ENCODE data around the gene GARNL3. TPM values are rescaled to one million over a fixed set of nuclear protein-coding genes. Genes with fewer than 3 reads are reported as not detected.

GARNL3 gene
- total and polyA plus RNA-seq, 3 experiments from 2014 or later, result 0.25 to 3.5 (median 2.5) TPM

- peaks cover 5% of the 10 kb centered on the region for H3K4me1 ChIP-seq (ENCODE audit: insufficient read depth, low read length)
- Mint-ChIP-seq H3K27ac (no peak overlapping the region), H3K4me3 (no peak overlapping the region), H3K36me3 (no peaks in the 10 kb centered on the region), H3K27me3 (peaks cover 2 to 7% of the 10 kb centered on the region in 2 donors), H3K9me3 (no peaks in the 10 kb centered on the region), H3K4me1 (peaks cover 8 to 13% (median 12%) of the 10 kb centered on the region in 3 donors)
- POLR2A ChIA-PET, result no interaction called here
- CTCF ChIA-PET, result no interaction called here
- H3K4me3 ChIP-seq (ENCODE audit: low read length), result no peak overlapping the region
- H3K36me3 ChIP-seq (ENCODE audit: insufficient read depth, low read length), result no peaks in the 10 kb centered on the region
- no peaks in the 10 kb centered on the region for H3K9me3 ChIP-seq (ENCODE audit: low read length)
- H3K27ac ChIP-seq (ENCODE audit: low read depth, low read length), result no peak overlapping the region
- DNase-seq, result no peak
- no peaks in the 10 kb centered on the region for H3K27me3 ChIP-seq (ENCODE audit: insufficient read depth, low read length, poor library complexity, severe bottlenecking)
These were observed 23.2 kb upstream of the GARNL3 start for GRCh38 chr9:127241354-127241753.

- H3K36me3 Mint-ChIP-seq, result peaks cover 0 to 1% (median 0%) of the 10 kb centered on the region in 3 donors
- no peaks in the 10 kb centered on the region for H3K9me3 Mint-ChIP-seq
- H3K9me3 ChIP-seq (ENCODE audit: low read length), result no peaks in the 10 kb centered on the region
- H3K27me3 ChIP-seq (ENCODE audit: insufficient read depth, low read length, poor library complexity, severe bottlenecking), result no peaks in the 10 kb centered on the region
- H3K4me3 Mint-ChIP-seq, result peak overlapping the region; percentile 81 to 95 (median 89)
- no peaks in the 10 kb centered on the region for H3K36me3 ChIP-seq (ENCODE audit: insufficient read depth, low read length)
- H3K4me1 Mint-ChIP-seq, result peaks cover 8 to 13% (median 12%) of the 10 kb centered on the region in 3 donors
- peaks cover 5% of the 10 kb centered on the region for H3K4me1 ChIP-seq (ENCODE audit: insufficient read depth, low read length)
- peak overlapping the region; percentile 61 for H3K4me3 ChIP-seq (ENCODE audit: low read length)
- H3K27ac ChIP-seq (ENCODE audit: low read depth, low read length), result no peak overlapping the region
- peak overlapping the region in 7 of 8 donors; percentile 29 to 94 (median 85) for H3K27ac Mint-ChIP-seq
- DNase-seq, result peak; percentile 88 to 95 (median 91)
- ChIA-PET CTCF (interaction anchor here (0.8 to 1.2 kb wide), 4 partner anchors 9 to 30 kb away, joined by 3 to 4 read pairs (median 4); no protein-coding TSS in a partner anchor), POLR2A (interaction anchor here (0.6 kb wide), 1 partner anchor 207 kb away, joined by 3 read pairs; the partner anchor contains the start of genes LRSAM1 and RPL12)
- H3K27me3 Mint-ChIP-seq, result peaks cover 0 to 3% of the 10 kb centered on the region in 2 donors
These were observed 19.7 kb upstream of the GARNL3 start for GRCh38 chr9:127244609-127245601.

GRCh38 chr9:127245637-127246164 is 18.9 kb upstream of the GARNL3 start:
- POLR2A ChIA-PET, result no interaction called here
- Mint-ChIP-seq H3K27me3 (peaks cover 0 to 3% of the 10 kb centered on the region in 2 donors), H3K4me1 (peaks cover 8 to 13% (median 12%) of the 10 kb centered on the region in 3 donors), H3K27ac (peak overlapping the region in 1 of 8 donors; percentile 85), H3K4me3 (peak overlapping the region; percentile 81 to 95 (median 89)), H3K9me3 (no peaks in the 10 kb centered on the region), H3K36me3 (peaks cover 0 to 1% (median 0%) of the 10 kb centered on the region in 3 donors)
- no peaks in the 10 kb centered on the region for H3K36me3 ChIP-seq (ENCODE audit: insufficient read depth, low read length)
- CTCF ChIA-PET, result interaction anchor here (0.9 kb wide), 1 partner anchor 31 kb away, joined by 4 read pairs; no protein-coding TSS in a partner anchor
- H3K27me3 ChIP-seq (ENCODE audit: insufficient read depth, low read length, poor library complexity, severe bottlenecking), result no peaks in the 10 kb centered on the region
- no peak for DNase-seq
- H3K4me3 ChIP-seq (ENCODE audit: low read length), result peak overlapping the region; percentile 61
- peaks cover 5% of the 10 kb centered on the region for H3K4me1 ChIP-seq (ENCODE audit: insufficient read depth, low read length)
- H3K9me3 ChIP-seq (ENCODE audit: low read length), result no peaks in the 10 kb centered on the region
- no peak overlapping the region for H3K27ac ChIP-seq (ENCODE audit: low read depth, low read length)

- no peaks in the 10 kb centered on the region for H3K9me3 ChIP-seq (ENCODE audit: low read length)
- Mint-ChIP-seq H3K36me3 (peaks cover 0 to 2% (median 0%) of the 10 kb centered on the region in 3 donors), H3K27me3 (peaks cover 6 to 7% of the 10 kb centered on the region in 2 donors), H3K4me1 (peaks cover 8 to 13% (median 12%) of the 10 kb centered on the region in 3 donors), H3K4me3 (no peak overlapping the region), H3K27ac (no peak overlapping the region), H3K9me3 (no peaks in the 10 kb centered on the region)
- no peak for DNase-seq
- H3K4me1 ChIP-seq (ENCODE audit: insufficient read depth, low read length), result peaks cover 5% of the 10 kb centered on the region
- H3K27ac ChIP-seq (ENCODE audit: low read depth, low read length), result no peak overlapping the region
- H3K27me3 ChIP-seq (ENCODE audit: insufficient read depth, low read length, poor library complexity, severe bottlenecking), result no peaks in the 10 kb centered on the region
- CTCF ChIA-PET, result no interaction called here
- POLR2A ChIA-PET, result interaction anchor here (0.6 kb wide), 2 partner anchors 35 to 175 kb away, joined by 3 to 12 read pairs; no protein-coding TSS in a partner anchor
- H3K4me3 ChIP-seq (ENCODE audit: low read length), result no peak overlapping the region
- no peaks in the 10 kb centered on the region for H3K36me3 ChIP-seq (ENCODE audit: insufficient read depth, low read length)
These were observed 16.3 kb upstream of the GARNL3 start for GRCh38 chr9:127248241-127248640.

GRCh38 chr9:127249877-127250276 is 14.7 kb upstream of the GARNL3 start:
- Mint-ChIP-seq H3K9me3 (no peaks in the 10 kb centered on the region), H3K4me1 (peaks cover 5 to 10% (median 8%) of the 10 kb centered on the region in 3 donors), H3K27me3 (peaks cover 13% of the 10 kb centered on the region in 2 donors), H3K27ac (peak overlapping the region in 1 of 8 donors; percentile 55), H3K4me3 (no peak overlapping the region), H3K36me3 (peaks cover 0 to 3% (median 0%) of the 10 kb centered on the region in 3 donors)
- H3K27me3 ChIP-seq (ENCODE audit: insufficient read depth, low read length, poor library complexity, severe bottlenecking), result no peaks in the 10 kb centered on the region
- H3K9me3 ChIP-seq (ENCODE audit: low read length), result no peaks in the 10 kb centered on the region
- no peaks in the 10 kb centered on the region for H3K36me3 ChIP-seq (ENCODE audit: insufficient read depth, low read length)
- no peak for DNase-seq
- no peak overlapping the region for H3K27ac ChIP-seq (ENCODE audit: low read depth, low read length)
- H3K4me1 ChIP-seq (ENCODE audit: insufficient read depth, low read length), result peaks cover under 1% of the 10 kb centered on the region
- ChIA-PET CTCF (interaction anchor here (1.0 kb wide), 1 partner anchor 11 kb away, joined by 3 read pairs; no protein-coding TSS in a partner anchor), POLR2A (no interaction called here)
- no peak overlapping the region for H3K4me3 ChIP-seq (ENCODE audit: low read length)

- no peaks in the 10 kb centered on the region for H3K9me3 Mint-ChIP-seq
- CTCF ChIA-PET, result no interaction called here
- peaks cover 0 to 3% (median 0%) of the 10 kb centered on the region in 3 donors for H3K36me3 Mint-ChIP-seq
- H3K27me3 Mint-ChIP-seq, result peaks cover 13 to 17% of the 10 kb centered on the region in 2 donors
- H3K4me1 Mint-ChIP-seq, result no peaks in the 10 kb centered on the region
- Histone ChIP-seq H3K4me3 (ENCODE audit: low read length) (no peak overlapping the region), H3K27me3 (ENCODE audit: insufficient read depth, low read length, poor library complexity, severe bottlenecking) (no peaks in the 10 kb centered on the region), H3K36me3 (ENCODE audit: insufficient read depth, low read length) (no peaks in the 10 kb centered on the region), H3K27ac (ENCODE audit: low read depth, low read length) (no peak overlapping the region), H3K4me1 (ENCODE audit: insufficient read depth, low read length) (no peaks in the 10 kb centered on the region), H3K9me3 (ENCODE audit: low read length) (no peaks in the 10 kb centered on the region)
- H3K4me3 Mint-ChIP-seq, result no peak overlapping the region
- POLR2A ChIA-PET, result no interaction called here
- DNase-seq, result no peak
- H3K27ac Mint-ChIP-seq, result no peak overlapping the region
These were observed 13.6 kb upstream of the GARNL3 start for GRCh38 chr9:127250896-127251391.

- ChIA-PET CTCF (interaction anchor here (1.1 kb wide), 1 partner anchor 38 kb away, joined by 3 read pairs; no protein-coding TSS in a partner anchor), POLR2A (interaction anchor here (0.6 kb wide), 1 partner anchor 813 kb away, joined by 4 read pairs; no protein-coding TSS in a partner anchor)
- Histone ChIP-seq H3K36me3 (ENCODE audit: insufficient read depth, low read length) (no peaks in the 10 kb centered on the region), H3K27me3 (ENCODE audit: insufficient read depth, low read length, poor library complexity, severe bottlenecking) (no peaks in the 10 kb centered on the region), H3K27ac (ENCODE audit: low read depth, low read length) (no peak overlapping the region), H3K4me3 (ENCODE audit: low read length) (no peak overlapping the region), H3K4me1 (ENCODE audit: insufficient read depth, low read length) (no peaks in the 10 kb centered on the region), H3K9me3 (ENCODE audit: low read length) (no peaks in the 10 kb centered on the region)
- Mint-ChIP-seq H3K4me1 (no peaks in the 10 kb centered on the region), H3K4me3 (no peak overlapping the region), H3K27ac (no peak overlapping the region), H3K9me3 (no peaks in the 10 kb centered on the region), H3K36me3 (peaks cover 0 to 3% (median 0%) of the 10 kb centered on the region in 3 donors), H3K27me3 (peaks cover 15 to 17% of the 10 kb centered on the region in 2 donors)
- no peak for DNase-seq
These were observed 11.9 kb upstream of the GARNL3 start for GRCh38 chr9:127252410-127253318.
